ENCODE data around the gene RGL4. TPM values are rescaled to one million over a fixed set of nuclear protein-coding genes. Genes with fewer than 3 reads are reported as not detected.

RGL4 gene
- total RNA-seq, 2 experiments from 2014 or later = 34.0 to 38.5 TPM

DNA sequence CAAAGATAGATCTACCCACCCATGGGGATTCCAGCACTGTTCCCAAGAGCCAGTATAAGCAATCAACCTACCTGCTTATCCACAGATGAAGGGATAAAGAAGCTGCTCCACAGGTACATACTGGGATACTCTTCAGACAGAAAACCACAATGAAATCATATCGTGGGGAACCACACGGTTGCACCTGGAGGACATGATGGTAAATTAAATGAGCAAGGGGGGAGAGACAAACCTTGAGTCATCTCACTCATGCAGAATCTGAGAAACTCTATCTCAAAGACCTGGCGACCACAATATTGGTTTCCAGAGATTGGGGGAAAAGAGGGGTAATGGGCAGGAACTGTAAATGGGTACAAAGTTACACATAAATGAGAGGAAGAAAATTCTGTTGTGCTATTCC, 14.5 kb downstream of the RGL4 start:
- Mint-ChIP-seq H3K4me1 (ENCODE audit: low read depth) (peaks cover 49% of the 10 kb centered on the region), H3K9me3 (ENCODE audit: insufficient read depth) (no peaks in the 10 kb centered on the region), H3K27me3 (ENCODE audit: low read depth) (no peaks in the 10 kb centered on the region), H3K27ac (peak overlapping the region; percentile 58), H3K4me3 (no peak overlapping the region), H3K36me3 (ENCODE audit: low read depth) (peaks cover 97% of the 10 kb centered on the region)
- POLR2A ChIA-PET = interaction anchor here (3.0 kb wide), 1 partner anchor 9 kb away, joined by 11 read pairs; no protein-coding TSS in a partner anchor
- ATAC-seq (peak; percentile 62), DNase-seq (peak; percentile 42)
- CTCF ChIA-PET = interaction anchor here (2.5 kb wide), 1 partner anchor 9 kb away, joined by 9 read pairs; no protein-coding TSS in a partner anchor

DNA sequence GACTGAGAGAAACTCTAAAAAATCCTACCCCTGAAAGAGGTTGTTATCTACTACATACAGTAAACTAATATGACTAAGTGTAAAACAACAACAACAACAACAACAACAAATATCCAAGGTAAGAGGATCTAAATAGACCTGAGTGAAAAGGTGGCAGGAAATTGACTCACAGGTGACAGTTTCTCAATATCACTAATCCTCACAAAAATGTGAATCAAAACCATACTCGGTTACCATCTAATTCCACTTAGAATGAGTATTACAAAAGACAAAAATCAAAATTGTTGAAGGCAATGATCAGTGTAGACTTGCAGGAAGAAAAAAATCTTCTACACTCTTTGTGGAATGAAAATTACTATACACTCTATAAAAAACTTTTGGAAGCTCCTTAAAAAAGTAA, 17.5 kb downstream of the RGL4 start:
- H3K27me3 Mint-ChIP-seq (ENCODE audit: low read depth) = no peaks in the 10 kb centered on the region
- H3K27ac Mint-ChIP-seq = no peak overlapping the region
- H3K36me3 Mint-ChIP-seq (ENCODE audit: low read depth) = peaks cover 86% of the 10 kb centered on the region
- H3K9me3 Mint-ChIP-seq (ENCODE audit: insufficient read depth) = no peaks in the 10 kb centered on the region
- H3K4me3 Mint-ChIP-seq = no peak overlapping the region
- POLR2A ChIA-PET = no interaction called here
- DNase-seq (no peak), ATAC-seq (no peak)
- CTCF ChIA-PET = no interaction called here
- peaks cover 47% of the 10 kb centered on the region for H3K4me1 Mint-ChIP-seq (ENCODE audit: low read depth)

GRCh38 chr22:23709107-23709506, 18.3 kb downstream of the RGL4 start:
- ATAC-seq = no peak
- H3K4me1 Mint-ChIP-seq (ENCODE audit: low read depth) = peaks cover 46% of the 10 kb centered on the region

DNA sequence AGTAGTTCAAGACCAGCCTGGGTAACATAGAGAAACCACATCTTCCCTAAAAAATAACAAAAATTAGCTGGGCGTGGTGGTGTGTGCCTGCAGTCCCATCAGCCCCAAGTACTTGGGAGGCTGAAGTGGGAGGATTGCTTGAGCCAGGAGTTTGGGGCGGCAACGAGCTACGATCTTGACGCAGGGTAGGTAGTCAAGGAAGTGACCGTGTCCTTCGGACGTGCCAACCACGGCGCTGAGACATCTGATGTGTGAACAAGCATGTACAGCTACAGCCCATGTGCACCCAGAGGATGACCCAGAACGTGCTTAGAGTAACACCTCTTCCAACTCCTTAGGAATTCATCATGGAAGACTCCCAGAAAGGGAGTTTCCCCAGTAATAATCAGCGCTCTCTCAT, 21.4 kb downstream of the RGL4 start:
- CTCF ChIA-PET = interaction anchor here (1.3 to 1.4 kb wide), 2 partner anchors 10 to 137 kb away, joined by 3 read pairs; no protein-coding TSS in a partner anchor
- Mint-ChIP-seq H3K4me3 (no peak overlapping the region), H3K27me3 (ENCODE audit: low read depth) (no peaks in the 10 kb centered on the region), H3K36me3 (ENCODE audit: low read depth) (peaks cover 59% of the 10 kb centered on the region), H3K9me3 (ENCODE audit: insufficient read depth) (no peaks in the 10 kb centered on the region), H3K4me1 (ENCODE audit: low read depth) (peaks cover 32% of the 10 kb centered on the region), H3K27ac (no peak overlapping the region)
- POLR2A ChIA-PET = no interaction called here
- DNase-seq = no peak
- no peak for ATAC-seq

More at GRCh38 chr22:23709107-23709506, 18.3 kb downstream of the RGL4 start:
- CTCF ChIA-PET = no interaction called here
- Mint-ChIP-seq H3K27ac (no peak overlapping the region), H3K4me3 (no peak overlapping the region), H3K27me3 (ENCODE audit: low read depth) (no peaks in the 10 kb centered on the region), H3K36me3 (ENCODE audit: low read depth) (peaks cover 83% of the 10 kb centered on the region), H3K9me3 (ENCODE audit: insufficient read depth) (no peaks in the 10 kb centered on the region)
- POLR2A ChIA-PET = no interaction called here
- no peak for DNase-seq

DNA sequence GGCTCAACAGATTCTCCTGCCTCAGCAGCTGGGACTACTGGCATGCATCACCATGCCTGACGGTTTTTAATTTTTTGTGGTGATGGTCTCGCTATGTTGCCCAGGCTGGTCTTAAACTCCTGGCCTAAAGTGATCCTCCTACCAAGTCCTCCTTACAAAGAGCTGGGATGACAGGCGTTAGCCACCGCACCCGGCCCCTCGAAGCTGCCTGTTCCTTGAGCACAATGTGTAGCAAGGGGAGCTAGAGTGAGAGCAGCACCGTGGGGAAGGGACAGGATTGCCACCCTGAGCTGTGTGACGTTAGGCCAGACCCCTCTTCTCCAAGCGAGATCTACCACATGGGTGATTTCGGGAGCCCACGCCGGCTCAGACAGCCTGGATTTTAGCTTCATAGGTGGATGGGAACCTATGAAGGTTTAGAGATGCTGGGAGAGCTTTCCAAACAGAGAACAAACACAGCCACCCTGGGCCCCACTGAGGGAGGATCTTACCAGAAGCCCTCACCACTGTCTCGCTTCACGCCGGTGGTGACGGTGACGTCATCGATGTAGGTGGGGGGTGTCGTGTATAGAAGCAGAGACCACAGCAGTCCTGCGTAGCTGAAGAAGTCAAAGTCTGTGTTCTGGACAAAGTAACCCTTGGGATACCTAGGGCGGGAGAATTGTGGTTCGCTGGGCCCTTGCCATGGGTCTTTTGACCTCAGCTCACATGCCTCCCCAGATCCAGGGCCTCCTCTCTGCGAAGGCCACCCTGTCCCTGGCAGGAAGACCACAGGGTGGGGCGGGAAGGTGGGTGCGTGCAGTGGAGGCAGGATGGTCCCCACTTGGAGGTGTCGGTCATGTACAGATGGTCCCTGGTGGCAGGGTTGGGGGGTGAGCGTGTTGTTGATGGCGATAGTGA, 23.1 kb downstream of the RGL4 start:
- peaks cover 25% of the 10 kb centered on the region for H3K4me1 Mint-ChIP-seq (ENCODE audit: low read depth)
- H3K27me3 Mint-ChIP-seq (ENCODE audit: low read depth) = no peaks in the 10 kb centered on the region
- no peak overlapping the region for H3K27ac Mint-ChIP-seq
- peaks cover 44% of the 10 kb centered on the region for H3K36me3 Mint-ChIP-seq (ENCODE audit: low read depth)
- no peak overlapping the region for H3K4me3 Mint-ChIP-seq
- H3K9me3 Mint-ChIP-seq (ENCODE audit: insufficient read depth) = no peaks in the 10 kb centered on the region
- CTCF ChIA-PET = interaction anchor here (1.8 kb wide), 1 partner anchor 17 kb away, joined by 6 read pairs; no protein-coding TSS in a partner anchor
- POLR2A ChIA-PET = interaction anchor here (0.9 to 5.0 kb wide), 3 partner anchors 15 to 37 kb away, joined by 3 to 41 read pairs (median 3); partner anchors contain the start of gene ZNF70
- no peak for ATAC-seq
- DNase-seq = no peak

DNA sequence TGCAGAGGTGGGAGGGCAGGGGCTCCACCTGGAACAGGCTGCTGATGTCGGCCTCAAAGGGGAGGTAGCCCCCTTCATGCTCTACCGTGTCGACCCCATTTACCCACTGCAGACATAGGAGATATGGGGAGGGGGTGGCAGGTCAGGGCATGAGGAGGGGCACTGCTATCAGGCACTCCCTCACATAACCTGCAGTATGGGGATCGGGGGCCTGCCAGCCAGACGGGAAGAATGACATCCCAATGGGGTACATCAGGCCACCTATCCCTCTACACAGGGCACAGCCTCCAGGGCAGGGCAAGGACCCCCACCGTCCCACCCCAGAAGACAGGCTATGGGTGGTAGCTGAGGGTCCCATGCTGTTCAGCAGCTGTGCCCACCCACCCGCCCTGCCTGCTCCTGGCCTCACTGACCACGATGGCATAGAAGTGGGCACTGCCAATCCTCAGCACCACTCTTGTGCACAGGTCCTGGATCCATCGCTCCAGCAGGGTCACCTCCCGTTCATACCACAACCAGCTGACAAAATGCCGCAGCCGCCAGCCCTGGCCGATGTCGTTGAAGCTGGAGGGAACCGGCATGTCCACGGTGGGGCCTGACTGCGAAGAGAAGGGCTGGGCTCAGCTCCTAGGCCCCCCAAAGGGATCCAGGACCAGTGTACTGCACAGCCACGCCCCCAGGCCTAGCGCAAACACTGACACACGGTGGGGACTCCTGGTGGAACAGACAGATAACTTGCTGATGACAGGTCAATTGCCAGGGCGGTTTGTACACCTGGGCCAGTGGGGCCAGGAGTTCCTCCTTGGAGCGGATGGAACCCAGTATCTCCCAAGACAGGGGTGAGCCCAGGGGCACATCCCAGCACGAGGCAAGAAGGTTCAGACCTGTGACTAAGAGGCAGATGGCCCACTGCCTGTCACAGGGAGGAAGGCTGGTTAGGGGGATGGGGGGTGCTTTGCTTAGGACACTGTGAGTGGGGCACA, 24.1 kb downstream of the RGL4 start:
- no peak for ATAC-seq
- Mint-ChIP-seq H3K27ac (peak overlapping the region; percentile 57), H3K27me3 (ENCODE audit: low read depth) (no peaks in the 10 kb centered on the region), H3K4me3 (peak overlapping the region; percentile 75), H3K4me1 (ENCODE audit: low read depth) (peaks cover 23% of the 10 kb centered on the region), H3K9me3 (ENCODE audit: insufficient read depth) (no peaks in the 10 kb centered on the region), H3K36me3 (ENCODE audit: low read depth) (peaks cover 34% of the 10 kb centered on the region)
- no peak for DNase-seq
- POLR2A ChIA-PET = interaction anchor here (5.0 kb wide), 1 partner anchor 19 kb away, joined by 41 read pairs; no protein-coding TSS in a partner anchor
- CTCF ChIA-PET = interaction anchor here (1.8 to 2.9 kb wide), 2 partner anchors 18 kb away, joined by 6 to 11 read pairs; no protein-coding TSS in a partner anchor

DNA sequence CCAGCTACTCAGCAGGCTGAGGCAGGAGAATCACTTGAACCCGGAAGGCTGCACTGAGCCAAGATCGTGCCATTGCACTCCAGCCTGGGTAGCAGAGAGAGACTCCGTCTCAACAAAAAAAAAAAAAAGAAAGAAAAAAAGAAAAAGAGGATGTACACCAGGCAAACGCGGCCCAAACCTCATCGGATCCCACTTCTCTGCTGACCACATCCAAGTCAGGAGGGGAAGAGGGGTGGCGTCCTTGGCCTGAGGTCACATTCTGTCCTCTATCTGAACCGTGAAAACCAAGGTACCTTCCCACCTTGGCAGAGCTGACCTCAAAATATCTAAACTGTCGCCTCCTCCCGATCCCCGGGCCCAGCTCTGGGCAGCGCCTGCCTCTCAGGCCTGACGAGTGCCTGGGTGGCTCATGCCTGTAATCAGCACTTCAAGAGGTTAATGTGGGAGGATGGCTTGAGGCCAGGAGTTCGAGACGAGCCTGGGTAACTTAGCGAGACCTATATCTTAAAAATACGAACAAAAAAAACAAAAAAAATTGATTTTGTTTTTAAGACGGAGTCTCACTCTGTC, 25.1 kb downstream of the RGL4 start:
- CTCF ChIA-PET = interaction anchor here (1.0 to 2.9 kb wide), 3 partner anchors 19 to 178 kb away, joined by 3 to 11 read pairs (median 6); partner anchors contain the start of gene MIF
- DNase-seq (no peak), ATAC-seq (no peak)
- Mint-ChIP-seq H3K27me3 (ENCODE audit: low read depth) (no peaks in the 10 kb centered on the region), H3K36me3 (ENCODE audit: low read depth) (peaks cover 24% of the 10 kb centered on the region), H3K4me1 (ENCODE audit: low read depth) (peaks cover 20% of the 10 kb centered on the region), H3K9me3 (ENCODE audit: insufficient read depth) (no peaks in the 10 kb centered on the region), H3K4me3 (peak overlapping the region; percentile 75), H3K27ac (peak overlapping the region; percentile 20)
- POLR2A ChIA-PET = interaction anchor here (5.0 kb wide), 1 partner anchor 20 kb away, joined by 41 read pairs; no protein-coding TSS in a partner anchor

- Mint-ChIP-seq H3K4me1 (ENCODE audit: low read depth) (peaks cover 20% of the 10 kb centered on the region), H3K27me3 (ENCODE audit: low read depth) (no peaks in the 10 kb centered on the region), H3K27ac (peak overlapping the region; percentile 81), H3K36me3 (ENCODE audit: low read depth) (peaks cover 17% of the 10 kb centered on the region), H3K9me3 (ENCODE audit: insufficient read depth) (no peaks in the 10 kb centered on the region), H3K4me3 (peak overlapping the region; percentile 75)
- peak; percentile 86 for DNase-seq
- ChIA-PET POLR2A (interaction anchor here (1.1 to 5.0 kb wide), 3 partner anchors 9 to 34 kb away, joined by 3 to 41 read pairs (median 8); partner anchors contain the start of gene ZNF70), CTCF (interaction anchor here (0.9 to 2.9 kb wide), 4 partner anchors 11 to 177 kb away, joined by 3 to 11 read pairs (median 4); partner anchors contain the start of gene MIF)
- ATAC-seq = peak; percentile 91
Measured at GRCh38 chr22:23716811-23717801, 26.3 kb downstream of the RGL4 start.

GRCh38 chr22:23718371-23719165, 27.8 kb downstream of the RGL4 start:
- POLR2A ChIA-PET = no interaction called here
- H3K36me3 Mint-ChIP-seq (ENCODE audit: low read depth) = peaks cover 12% of the 10 kb centered on the region
- H3K4me3 Mint-ChIP-seq = peak overlapping the region; percentile 15
- H3K27ac Mint-ChIP-seq = no peak overlapping the region
- no peak for DNase-seq
- H3K9me3 Mint-ChIP-seq (ENCODE audit: insufficient read depth) = no peaks in the 10 kb centered on the region
- H3K27me3 Mint-ChIP-seq (ENCODE audit: low read depth) = no peaks in the 10 kb centered on the region
- ATAC-seq = no peak
- peaks cover 20% of the 10 kb centered on the region for H3K4me1 Mint-ChIP-seq (ENCODE audit: low read depth)
- CTCF ChIA-PET = no interaction called here

GRCh38 chr22:23720855-23721254, 30.0 kb downstream of the RGL4 start:
- no peak overlapping the region for H3K27ac Mint-ChIP-seq
- ChIA-PET POLR2A (no interaction called here), CTCF (no interaction called here)
- peaks cover 2% of the 10 kb centered on the region for H3K27me3 Mint-ChIP-seq (ENCODE audit: low read depth)
- H3K4me1 Mint-ChIP-seq (ENCODE audit: low read depth) = peaks cover 7% of the 10 kb centered on the region
- no peak for DNase-seq
- H3K4me3 Mint-ChIP-seq = no peak overlapping the region
- H3K36me3 Mint-ChIP-seq (ENCODE audit: low read depth) = peaks cover 2% of the 10 kb centered on the region
- no peaks in the 10 kb centered on the region for H3K9me3 Mint-ChIP-seq (ENCODE audit: insufficient read depth)
- ATAC-seq = no peak

Measured in activated CD8-positive, alpha-beta T cell treated with anti-CD3 and anti-CD28 coated beads, Interleukin-2, amount 10 ng/mL, durations not matched to agents 7 days and 5 days (primary cell).